Karpas-422 (cell line): ENCODE results near the gene UBA52. TPM values are rescaled to one million over a fixed set of nuclear protein-coding genes. Genes with fewer than 3 reads are reported as not detected.

Source experiments
- DNase-seq: peaks from one replicate; pipeline ENCODE4 v3.0.0-alpha.2; 2015
- H2AFZ ChIP-seq: fragments of 200-600 bp; sonication (generic); 2 replicates; pipeline ENCODE4 v1.6.1; 2014; ENCODE audit warnings: antibody characterized with exemption, low read length, mixed read lengths
- H3K27ac ChIP-seq: fragments of 200-600 bp; sonication (generic); 2 replicates; pipeline ENCODE4 v1.5.1; 2014; ENCODE audit warnings: mild to moderate bottlenecking, low read length, moderate library complexity
- H3K27me3 ChIP-seq: fragments of 200-600 bp; sonication (generic); 2 replicates; pipeline ENCODE4 v1.6.1; 2014; ENCODE audit warnings: low read length, mixed read lengths
- H3K36me3 ChIP-seq: fragments of 200-600 bp; sonication (generic); 2 replicates; pipeline ENCODE4 v1.6.1; 2014; ENCODE audit warnings: low read length, mixed read lengths; ENCODE audit not compliant: insufficient read depth
- H3K4me1 ChIP-seq: fragments of 200-600 bp; sonication (generic); 2 replicates; pipeline ENCODE4 v1.6.1; 2014; ENCODE audit warnings: mild to moderate bottlenecking, low read length, mixed read lengths
- H3K4me2 ChIP-seq: fragments of 200-600 bp; sonication (generic); 2 replicates; pipeline ENCODE4 v1.6.1; 2014; ENCODE audit warnings: low read length, low read depth, mild to moderate bottlenecking; ENCODE audit not compliant: poor library complexity, severe bottlenecking
- H3K4me3 ChIP-seq: fragments of 200-600 bp; sonication (generic); 2 replicates; pipeline ENCODE4 v1.5.1; 2014; ENCODE audit warnings: mild to moderate bottlenecking, antibody characterized with exemption, low read length, mixed read lengths
- H3K79me2 ChIP-seq: fragments of 200-600 bp; sonication (generic); 2 replicates; pipeline ENCODE4 v1.6.1; 2014; ENCODE audit warnings: mild to moderate bottlenecking, low read length, mixed read lengths
- H3K9ac ChIP-seq: fragments of 200-600 bp; sonication (generic); 2 replicates; pipeline ENCODE4 v1.6.0; 2014; ENCODE audit warnings: low read length
- H3K9me2 ChIP-seq: fragments of 200-600 bp; sonication (generic), shearing (Covaris generic); replicated peaks from 2 replicates; pipeline ENCODE4 v1.6.0; 2014; ENCODE audit warnings: mild to moderate bottlenecking, low read length, moderate library complexity; ENCODE audit not compliant: insufficient read depth
- H3K9me3 ChIP-seq: fragments of 300-700, 200-600 bp; sonication (generic); 2 replicates; pipeline ENCODE4 v1.6.1; 2014; ENCODE audit warnings: low read length, mixed read lengths
- H4K20me1 ChIP-seq: fragments of 200-600 bp; sonication (generic); 2 replicates; pipeline ENCODE4 v1.6.1; 2014; ENCODE audit warnings: mild to moderate bottlenecking, antibody characterized with exemption, low read length, low read depth; ENCODE audit not compliant: insufficient read depth
- total RNA-seq: library from RNA; depleted of rRNA; stranded (reverse); fragments of >200 nt; shearing (Covaris generic); gene quantifications from 2 replicates; pipeline ENCODE4 v1.2.3, GENCODE V29; 2014; ENCODE audit warnings: low replicate concordance

UBA52 gene
- total RNA-seq, 1 experiment from 2014 or later, result 1,597 TPM

GRCh38 chr19:18611327-18612050 is 39.8 kb downstream of the UBA52 start:
- Histone ChIP-seq H3K9me2 (no peaks in the 10 kb centered on the region), H3K9ac (no peak overlapping the region), H3K4me2 (peak overlapping the region; percentile 64), H3K36me3 (no peaks in the 10 kb centered on the region), H3K4me3 (peak overlapping the region; percentile 54; the same call in 1 of the 2 replicates), H4K20me1 (0 out of 2 replicates have a peak, but pooled peaks cover 3% of the 10 kb centered on the region), H3K79me2 (no peaks in the 10 kb centered on the region), H3K27me3 (no peaks in the 10 kb centered on the region), H2AFZ (no peak overlapping the region), H3K4me1 (peaks cover 14% of the 10 kb centered on the region), H3K9me3 (no peaks in the 10 kb centered on the region), H3K27ac (no peak overlapping the region)
- DNase-seq, result no peak

- H3K9me2 ChIP-seq, result no peaks in the 10 kb centered on the region
- H3K4me3 ChIP-seq, result peak overlapping the region; percentile 54; the same call in 1 of the 2 replicates
- no peak overlapping the region for H2AFZ ChIP-seq
- DNase-seq, result no peak
- peaks cover 14% of the 10 kb centered on the region for H3K4me1 ChIP-seq
- H3K27ac ChIP-seq, result no peak overlapping the region
- H3K9me3 ChIP-seq, result no peaks in the 10 kb centered on the region
- no peaks in the 10 kb centered on the region for H3K79me2 ChIP-seq
- peak overlapping the region; percentile 45 for H3K9ac ChIP-seq
- peak overlapping the region; percentile 64 for H3K4me2 ChIP-seq
- 0 out of 2 replicates have a peak, but pooled peaks cover 3% of the 10 kb centered on the region for H4K20me1 ChIP-seq
- H3K36me3 ChIP-seq, result no peaks in the 10 kb centered on the region
- no peaks in the 10 kb centered on the region for H3K27me3 ChIP-seq
Observed at GRCh38 chr19:18612051-18612771, 40.6 kb downstream of the UBA52 start.

- H2AFZ ChIP-seq, result no peak within 1 kb of the TSS
- peaks cover 14% of the 10 kb centered on the region for H3K4me1 ChIP-seq
- H3K4me2 ChIP-seq, result peak within 1 kb of the TSS; percentile 64
- H3K79me2 ChIP-seq, result no peaks in the 10 kb centered on the region
- H4K20me1 ChIP-seq, result 0 out of 2 replicates have a peak, but pooled peaks cover 3% of the 10 kb centered on the region
- no peaks in the 10 kb centered on the region for H3K9me2 ChIP-seq
- peak within 1 kb of the TSS; percentile 54; the same call in 1 of the 2 replicates for H3K4me3 ChIP-seq
- H3K27ac ChIP-seq, result no peak within 1 kb of the TSS
- H3K9ac ChIP-seq, result peak within 1 kb of the TSS; percentile 45
- H3K9me3 ChIP-seq, result no peaks in the 10 kb centered on the region
- H3K27me3 ChIP-seq, result no peaks in the 10 kb centered on the region
- DNase-seq, result no peak
- no peaks in the 10 kb centered on the region for H3K36me3 ChIP-seq
Observed at GRCh38 chr19:18612772-18613588, 41.3 kb downstream of the UBA52 start, which contains the start of gene TMEM59L. TMEM59L (plus strand) TSS chr19:18612870; CDS start chr19:18612959, 89 bp downstream.

GRCh38 chr19:18613589-18614234 is 42.1 kb downstream of the UBA52 start:
- no peaks in the 10 kb centered on the region for H3K27me3 ChIP-seq
- no peaks in the 10 kb centered on the region for H3K36me3 ChIP-seq
- no peak overlapping the region for H2AFZ ChIP-seq
- no peak overlapping the region for H3K4me2 ChIP-seq
- no peaks in the 10 kb centered on the region for H3K9me2 ChIP-seq
- no peak overlapping the region for H3K4me3 ChIP-seq
- 0 out of 2 replicates have a peak, but pooled peaks cover 3% of the 10 kb centered on the region for H4K20me1 ChIP-seq
- H3K27ac ChIP-seq, result no peak overlapping the region
- peaks cover 14% of the 10 kb centered on the region for H3K4me1 ChIP-seq
- no peaks in the 10 kb centered on the region for H3K79me2 ChIP-seq
- no peak overlapping the region for H3K9ac ChIP-seq
- no peaks in the 10 kb centered on the region for H3K9me3 ChIP-seq
- no peak for DNase-seq

GRCh38 chr19:18616023-18616422 is 44.4 kb downstream of the UBA52 start:
- H4K20me1 ChIP-seq, result 0 out of 2 replicates have a peak, but pooled peaks cover 3% of the 10 kb centered on the region
- H3K9me2 ChIP-seq, result no peaks in the 10 kb centered on the region
- H3K36me3 ChIP-seq, result no peaks in the 10 kb centered on the region
- H3K4me2 ChIP-seq, result no peak overlapping the region
- H3K27ac ChIP-seq, result no peak overlapping the region
- H3K9me3 ChIP-seq, result no peaks in the 10 kb centered on the region
- H3K4me3 ChIP-seq, result no peak overlapping the region
- peaks cover 13% of the 10 kb centered on the region for H3K4me1 ChIP-seq
- no peaks in the 10 kb centered on the region for H3K27me3 ChIP-seq
- no peaks in the 10 kb centered on the region for H3K79me2 ChIP-seq
- H2AFZ ChIP-seq, result no peak overlapping the region
- H3K9ac ChIP-seq, result no peak overlapping the region
- DNase-seq, result no peak

- H3K27me3 ChIP-seq, result no peaks in the 10 kb centered on the region
Observed at GRCh38 chr19:18617562-18617961, 45.9 kb downstream of the UBA52 start.

GRCh38 chr19:18618236-18618635 is 46.6 kb downstream of the UBA52 start:
- Histone ChIP-seq H4K20me1 (no peaks in the 10 kb centered on the region), H3K79me2 (no peaks in the 10 kb centered on the region), H3K4me2 (no peak overlapping the region), H3K4me1 (peaks cover 3% of the 10 kb centered on the region; the same call in 1 of the 2 replicates), H3K9me2 (no peaks in the 10 kb centered on the region), H3K9me3 (no peaks in the 10 kb centered on the region), H3K9ac (no peak overlapping the region), H3K36me3 (no peaks in the 10 kb centered on the region), H3K27me3 (no peaks in the 10 kb centered on the region), H3K27ac (no peak overlapping the region), H2AFZ (no peak overlapping the region), H3K4me3 (no peak overlapping the region)
- no peak for DNase-seq

More at GRCh38 chr19:18617562-18617961, 45.9 kb downstream of the UBA52 start:
- H3K4me2 ChIP-seq, result no peak overlapping the region
- H3K9me2 ChIP-seq, result no peaks in the 10 kb centered on the region
- H4K20me1 ChIP-seq, result no peaks in the 10 kb centered on the region
- no peak overlapping the region for H3K27ac ChIP-seq
- peaks cover 3% of the 10 kb centered on the region for H3K4me1 ChIP-seq
- DNase-seq, result no peak
- no peaks in the 10 kb centered on the region for H3K79me2 ChIP-seq
- H3K36me3 ChIP-seq, result no peaks in the 10 kb centered on the region
- H3K9ac ChIP-seq, result no peak overlapping the region
- H3K9me3 ChIP-seq, result no peaks in the 10 kb centered on the region
- no peak overlapping the region for H2AFZ ChIP-seq
- no peak overlapping the region for H3K4me3 ChIP-seq
